ENCODE data around the gene NSG1. TPM values are rescaled to one million over a fixed set of nuclear protein-coding genes. Genes with fewer than 3 reads are reported as not detected.

Gene NSG1
- total and polyA plus RNA-seq, 2 donors (not counting 1 experiment from before 2014, with no cell fraction given) = 0.17 to 1.1 TPM

DNA sequence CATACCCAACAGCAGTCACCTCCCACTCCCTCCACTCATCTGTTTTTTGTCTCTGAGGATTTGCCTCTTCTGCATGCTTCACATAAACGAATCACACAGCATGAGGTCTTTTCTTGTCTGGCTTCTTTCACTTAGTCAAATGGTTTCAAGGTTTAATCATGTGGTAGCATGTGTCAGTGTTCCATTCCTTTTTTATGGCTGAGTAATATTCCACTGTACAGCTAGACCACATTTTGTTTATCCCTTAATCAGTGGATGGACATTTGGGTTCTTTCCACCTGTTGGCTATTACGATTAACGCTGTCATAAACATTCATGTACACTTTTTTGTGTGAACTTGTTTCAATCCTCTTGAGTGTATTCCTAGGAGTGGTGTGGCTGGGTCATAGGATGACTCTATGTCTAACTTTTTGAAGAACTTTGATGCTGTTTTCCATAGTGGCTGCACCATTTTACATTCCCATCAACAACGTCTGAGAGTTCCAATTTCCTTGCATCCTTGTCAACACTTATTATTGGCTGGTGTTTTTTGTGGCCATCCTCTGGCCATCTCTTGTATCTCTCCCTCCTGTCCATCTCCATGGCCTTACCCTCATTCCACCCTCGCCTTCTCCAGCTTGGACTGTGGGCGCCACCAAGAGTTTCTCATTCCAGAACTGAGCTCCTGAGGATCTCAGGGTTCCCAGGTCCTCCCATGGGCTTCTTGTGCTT, 12.4 kb upstream of the NSG1 start:
- no peaks in the 10 kb centered on the region for H3K36me3 ChIP-seq (ENCODE audit: control insufficient read depth, insufficient read depth, low read length)

DNA sequence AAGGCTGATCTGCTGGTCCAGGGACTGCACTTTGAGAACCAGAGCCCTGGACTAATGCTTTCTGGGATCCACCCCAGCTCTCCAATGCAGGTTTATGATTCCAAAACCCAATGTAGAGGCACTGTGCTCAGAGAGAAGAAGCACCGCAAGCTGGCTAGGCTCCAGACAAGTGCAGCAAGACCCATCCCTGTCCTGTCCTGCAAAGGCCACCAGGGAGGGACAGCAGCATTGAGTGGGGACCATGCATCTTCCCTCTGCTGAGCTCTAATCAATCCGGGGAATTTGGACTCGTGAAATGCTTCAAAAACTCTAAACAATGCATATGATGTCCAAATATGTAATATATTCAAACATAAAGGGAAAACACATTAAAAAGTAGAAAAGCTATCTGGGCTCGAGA, 10.8 kb upstream of the NSG1 start:
- Histone ChIP-seq H3K4me1 (ENCODE audit: control insufficient read depth, extremely low read depth, insufficient read depth, low read length) (no peaks in the 10 kb centered on the region), H2AFZ (ENCODE audit: low read length) (no peak overlapping the region), H4K20me1 (ENCODE audit: control insufficient read depth, extremely low read depth, insufficient read depth, low read length) (no peaks in the 10 kb centered on the region), H3K4me3 (replicated peaks in 1 of 4; ENCODE audit: control extremely low read depth in 1 of 4, insufficient read depth in 1 of 4, low read depth in 3 of 4, low read length in 4 of 4) (no peak overlapping the region), H3K4me2 (ENCODE audit: extremely low read depth, insufficient read depth, low read length) (no peak overlapping the region), H3K27me3 (ENCODE audit: control insufficient read depth, insufficient read depth, low read length) (no peaks in the 10 kb centered on the region), H3K36me3 (ENCODE audit: control insufficient read depth, insufficient read depth, low read length) (no peaks in the 10 kb centered on the region), H3K9ac (ENCODE audit: insufficient read depth, low read length) (no peak overlapping the region), H3K27ac (ENCODE audit: insufficient read depth, low read length) (no peak overlapping the region), H3K9me3 (ENCODE audit: control insufficient read depth, insufficient read depth, low read depth, low read length) (no peaks in the 10 kb centered on the region), H3K79me2 (ENCODE audit: control insufficient read depth, insufficient read depth, low read length) (no peaks in the 10 kb centered on the region)
- TF ChIP-seq, protein P1, sequence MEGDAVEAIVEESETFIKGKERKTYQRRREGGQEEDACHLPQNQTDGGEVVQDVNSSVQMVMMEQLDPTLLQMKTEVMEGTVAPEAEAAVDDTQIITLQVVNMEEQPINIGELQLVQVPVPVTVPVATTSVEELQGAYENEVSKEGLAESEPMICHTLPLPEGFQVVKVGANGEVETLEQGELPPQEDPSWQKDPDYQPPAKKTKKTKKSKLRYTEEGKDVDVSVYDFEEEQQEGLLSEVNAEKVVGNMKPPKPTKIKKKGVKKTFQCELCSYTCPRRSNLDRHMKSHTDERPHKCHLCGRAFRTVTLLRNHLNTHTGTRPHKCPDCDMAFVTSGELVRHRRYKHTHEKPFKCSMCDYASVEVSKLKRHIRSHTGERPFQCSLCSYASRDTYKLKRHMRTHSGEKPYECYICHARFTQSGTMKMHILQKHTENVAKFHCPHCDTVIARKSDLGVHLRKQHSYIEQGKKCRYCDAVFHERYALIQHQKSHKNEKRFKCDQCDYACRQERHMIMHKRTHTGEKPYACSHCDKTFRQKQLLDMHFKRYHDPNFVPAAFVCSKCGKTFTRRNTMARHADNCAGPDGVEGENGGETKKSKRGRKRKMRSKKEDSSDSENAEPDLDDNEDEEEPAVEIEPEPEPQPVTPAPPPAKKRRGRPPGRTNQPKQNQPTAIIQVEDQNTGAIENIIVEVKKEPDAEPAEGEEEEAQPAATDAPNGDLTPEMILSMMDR (conservative IDR thresholded peaks at IDR 0.05 in 1 of 2, IDR thresholded peaks at IDR 0.05 in 1 of 2; ENCODE audit: low read depth in 1 of 2, low read length in 2 of 2) = no peak
- no peak for TF ChIP-seq EZH2 (IDR thresholded peaks at IDR 0.05; ENCODE audit: low read length, missing control alignments)
- no peak for DNase-seq (ENCODE audit: low read depth in 2 of 2)

More for the DNA sequence above, 12.4 kb upstream of the NSG1 start:
- Histone ChIP-seq H3K4me2 (ENCODE audit: extremely low read depth, insufficient read depth, low read length) (no peak overlapping the region), H3K9me3 (ENCODE audit: control insufficient read depth, insufficient read depth, low read depth, low read length) (no peaks in the 10 kb centered on the region), H3K79me2 (ENCODE audit: control insufficient read depth, insufficient read depth, low read length) (no peaks in the 10 kb centered on the region), H2AFZ (ENCODE audit: low read length) (no peak overlapping the region), H3K27me3 (ENCODE audit: control insufficient read depth, insufficient read depth, low read length) (no peaks in the 10 kb centered on the region), H3K4me3 (replicated peaks in 1 of 4; ENCODE audit: control extremely low read depth in 1 of 4, insufficient read depth in 1 of 4, low read depth in 3 of 4, low read length in 4 of 4) (no peak overlapping the region), H3K27ac (ENCODE audit: insufficient read depth, low read length) (no peak overlapping the region), H4K20me1 (ENCODE audit: control insufficient read depth, extremely low read depth, insufficient read depth, low read length) (no peaks in the 10 kb centered on the region), H3K9ac (ENCODE audit: insufficient read depth, low read length) (no peak overlapping the region), H3K4me1 (ENCODE audit: control insufficient read depth, extremely low read depth, insufficient read depth, low read length) (no peaks in the 10 kb centered on the region)
- TF ChIP-seq, protein P1 (conservative IDR thresholded peaks at IDR 0.05 in 1 of 2, IDR thresholded peaks at IDR 0.05 in 1 of 2; ENCODE audit: low read depth in 1 of 2, low read length in 2 of 2) = no peak
- no peak for TF ChIP-seq EZH2 (IDR thresholded peaks at IDR 0.05; ENCODE audit: low read length, missing control alignments)
- DNase-seq (ENCODE audit: low read depth in 2 of 2) = no peak

DNA sequence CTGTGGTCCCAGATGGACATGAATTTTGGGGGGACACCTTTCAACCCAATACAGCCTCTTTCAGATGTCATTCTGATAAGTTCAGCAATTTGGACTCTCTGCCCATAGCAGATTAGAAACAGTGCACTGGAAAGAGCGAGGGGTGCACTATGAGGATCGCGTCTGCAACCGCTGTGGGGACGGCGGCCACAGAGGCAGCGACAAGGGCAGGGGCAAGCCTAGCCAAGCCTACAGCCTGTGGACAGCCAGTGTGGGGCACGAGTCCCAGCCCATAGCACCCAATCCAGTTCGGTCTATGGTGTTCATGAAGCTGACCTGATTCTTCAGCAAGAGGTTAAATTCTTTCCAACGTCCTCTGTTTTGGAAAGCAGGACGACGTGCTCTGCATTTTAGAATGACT, 9.7 kb upstream of the NSG1 start:
- no peak overlapping the region for H3K27ac ChIP-seq (ENCODE audit: insufficient read depth, low read length)
- no peaks in the 10 kb centered on the region for H3K9me3 ChIP-seq (ENCODE audit: control insufficient read depth, insufficient read depth, low read depth, low read length)
- no peak for TF ChIP-seq EZH2 (IDR thresholded peaks at IDR 0.05; ENCODE audit: low read length, missing control alignments)
- TF ChIP-seq, protein P1 (conservative IDR thresholded peaks at IDR 0.05 in 1 of 2, IDR thresholded peaks at IDR 0.05 in 1 of 2; ENCODE audit: low read depth in 1 of 2, low read length in 2 of 2) = no peak
- no peaks in the 10 kb centered on the region for H3K79me2 ChIP-seq (ENCODE audit: control insufficient read depth, insufficient read depth, low read length)
- H2AFZ ChIP-seq (ENCODE audit: low read length) = no peak overlapping the region
- H3K9ac ChIP-seq (ENCODE audit: insufficient read depth, low read length) = no peak overlapping the region
- H3K4me1 ChIP-seq (ENCODE audit: control insufficient read depth, extremely low read depth, insufficient read depth, low read length) = no peaks in the 10 kb centered on the region
- H3K4me3 ChIP-seq (replicated peaks in 1 of 4; ENCODE audit: control extremely low read depth in 1 of 4, insufficient read depth in 1 of 4, low read depth in 3 of 4, low read length in 4 of 4) = no peak overlapping the region
- H3K36me3 ChIP-seq (ENCODE audit: control insufficient read depth, insufficient read depth, low read length) = no peaks in the 10 kb centered on the region
- H4K20me1 ChIP-seq (ENCODE audit: control insufficient read depth, extremely low read depth, insufficient read depth, low read length) = no peaks in the 10 kb centered on the region
- no peak overlapping the region for H3K4me2 ChIP-seq (ENCODE audit: extremely low read depth, insufficient read depth, low read length)
- no peaks in the 10 kb centered on the region for H3K27me3 ChIP-seq (ENCODE audit: control insufficient read depth, insufficient read depth, low read length)
- DNase-seq (ENCODE audit: low read depth in 2 of 2) = no peak

All from fibroblast of lung (primary cell).